ENCODE measurements around the gene ADAMTSL5. TPM values are rescaled to one million over a fixed set of nuclear protein-coding genes. Genes with fewer than 3 reads are reported as not detected.

Gene ADAMTSL5
- total RNA-seq, 1 experiment from 2014 or later: 2.6 TPM

DNA sequence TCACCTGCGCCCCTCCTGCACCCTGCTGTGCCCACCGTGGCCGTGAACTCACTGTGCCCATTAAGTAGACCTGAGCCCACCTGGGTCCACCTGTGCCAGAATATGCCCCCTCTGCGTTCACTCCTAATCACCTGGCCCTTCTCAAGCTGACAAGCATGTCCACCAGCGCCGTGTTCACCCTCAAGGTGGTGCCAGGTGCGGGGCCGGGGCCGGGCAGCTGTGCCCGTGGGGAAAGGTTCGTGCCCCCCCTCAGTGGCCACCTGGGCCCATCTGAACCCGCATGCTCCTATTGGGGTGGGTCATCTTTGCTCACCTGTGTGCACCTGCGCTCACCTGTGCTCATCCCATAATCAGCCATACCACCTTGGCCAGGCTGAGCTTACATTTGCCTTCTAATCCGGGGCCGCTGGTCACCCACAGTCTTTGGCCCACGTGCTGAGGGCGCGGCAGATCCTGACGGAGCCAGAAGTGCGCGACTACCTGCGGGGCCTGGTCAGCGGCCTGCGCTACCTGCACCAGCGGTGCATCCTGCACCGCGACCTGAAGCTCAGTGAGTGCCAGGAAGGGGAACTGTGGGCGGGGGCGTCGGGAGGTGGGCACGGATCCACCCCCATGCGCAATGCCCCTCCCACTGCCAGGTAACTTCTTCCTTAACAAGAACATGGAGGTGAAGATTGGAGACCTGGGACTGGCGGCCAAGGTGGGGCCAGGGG, 13.4 kb upstream of the ADAMTSL5 start:
- no peak for DNase-seq
- no peak overlapping the region for H3K27ac ChIP-seq (ENCODE audit: low read length)
- no peak overlapping the region for H2AFZ ChIP-seq (ENCODE audit: low read length)
- no peaks in the 10 kb centered on the region for H3K79me2 ChIP-seq (ENCODE audit: low read length)
- no peaks in the 10 kb centered on the region for H3K9me2 ChIP-seq (replicated peaks; ENCODE audit: insufficient read depth, low read length)
- H3K4me3 ChIP-seq (ENCODE audit: low read length): no peak overlapping the region
- no peaks in the 10 kb centered on the region for H3K9me3 ChIP-seq (ENCODE audit: low read length)
- no peaks in the 10 kb centered on the region for H4K20me1 ChIP-seq (ENCODE audit: insufficient read depth, low read depth, low read length)
- H3K36me3 ChIP-seq (ENCODE audit: insufficient read depth, low read length): no peaks in the 10 kb centered on the region
- no peaks in the 10 kb centered on the region for H3K27me3 ChIP-seq (ENCODE audit: low read length)
- H3K4me2 ChIP-seq (ENCODE audit: low read depth, low read length, poor library complexity, severe bottlenecking): no peak overlapping the region
- H3K4me1 ChIP-seq (ENCODE audit: low read length): no peaks in the 10 kb centered on the region; the same call in 1 of the 2 replicates
- H3K9ac ChIP-seq (ENCODE audit: low read length): no peak overlapping the region

DNA sequence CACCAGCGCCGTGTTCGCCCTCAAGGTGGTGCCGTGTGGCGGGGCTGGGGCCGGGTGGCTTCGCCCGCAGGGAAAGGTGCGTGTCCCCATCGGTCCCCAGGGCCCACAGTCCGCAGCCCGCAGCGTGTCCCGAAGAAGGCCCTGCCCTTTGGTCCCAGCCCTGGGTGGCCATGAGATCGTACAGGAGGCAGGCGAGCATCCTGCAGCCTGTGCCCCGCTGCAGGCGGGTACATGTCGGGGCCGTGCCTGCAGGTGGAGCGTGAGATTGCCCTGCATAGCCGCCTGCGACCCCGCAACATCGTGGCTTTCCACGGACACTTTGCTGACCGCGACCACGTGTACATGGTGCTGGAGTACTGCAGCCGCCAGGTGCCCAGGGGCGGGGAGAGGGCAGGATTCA, 12.5 kb upstream of the ADAMTSL5 start:
- Histone ChIP-seq H3K4me1 (ENCODE audit: low read length) (no peaks in the 10 kb centered on the region; the same call in 1 of the 2 replicates), H3K36me3 (ENCODE audit: insufficient read depth, low read length) (no peaks in the 10 kb centered on the region), H3K4me3 (ENCODE audit: low read length) (no peak overlapping the region), H3K79me2 (ENCODE audit: low read length) (no peaks in the 10 kb centered on the region), H4K20me1 (ENCODE audit: insufficient read depth, low read depth, low read length) (no peaks in the 10 kb centered on the region), H3K9me3 (ENCODE audit: low read length) (no peaks in the 10 kb centered on the region), H3K27ac (ENCODE audit: low read length) (no peak overlapping the region), H3K27me3 (ENCODE audit: low read length) (no peaks in the 10 kb centered on the region), H3K9ac (ENCODE audit: low read length) (no peak overlapping the region), H3K4me2 (ENCODE audit: low read depth, low read length, poor library complexity, severe bottlenecking) (no peak overlapping the region), H2AFZ (ENCODE audit: low read length) (no peak overlapping the region), H3K9me2 (replicated peaks; ENCODE audit: insufficient read depth, low read length) (no peaks in the 10 kb centered on the region)
- no peak for DNase-seq

DNA sequence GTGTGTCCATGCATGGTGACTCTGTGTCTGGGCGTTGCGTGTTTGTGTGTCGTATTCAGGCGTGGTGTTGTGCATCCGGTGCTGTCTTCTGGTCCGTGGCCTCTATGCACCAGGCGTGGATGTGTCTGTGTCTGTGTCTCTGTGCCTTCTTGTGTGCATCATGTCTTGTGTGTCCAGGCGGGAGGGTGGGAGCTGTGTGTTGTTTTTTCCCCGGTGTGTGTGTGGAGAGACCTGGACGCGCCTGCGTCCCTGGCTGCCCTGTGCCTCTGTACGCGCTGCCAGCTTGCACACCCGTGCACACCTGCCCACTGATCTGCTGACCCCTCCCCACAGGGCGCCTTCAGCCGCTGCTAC, 12.1 kb upstream of the ADAMTSL5 start:
- Histone ChIP-seq H3K4me1 (ENCODE audit: low read length) (no peaks in the 10 kb centered on the region; the same call in 1 of the 2 replicates), H3K79me2 (ENCODE audit: low read length) (no peaks in the 10 kb centered on the region), H3K9me3 (ENCODE audit: low read length) (no peaks in the 10 kb centered on the region), H3K36me3 (ENCODE audit: insufficient read depth, low read length) (no peaks in the 10 kb centered on the region), H3K4me2 (ENCODE audit: low read depth, low read length, poor library complexity, severe bottlenecking) (no peak overlapping the region), H3K9me2 (replicated peaks; ENCODE audit: insufficient read depth, low read length) (no peaks in the 10 kb centered on the region), H2AFZ (ENCODE audit: low read length) (no peak overlapping the region), H3K9ac (ENCODE audit: low read length) (no peak overlapping the region), H3K27ac (ENCODE audit: low read length) (no peak overlapping the region), H3K27me3 (ENCODE audit: low read length) (no peaks in the 10 kb centered on the region), H3K4me3 (ENCODE audit: low read length) (no peak overlapping the region), H4K20me1 (ENCODE audit: insufficient read depth, low read depth, low read length) (no peaks in the 10 kb centered on the region)
- no peak for DNase-seq

DNA sequence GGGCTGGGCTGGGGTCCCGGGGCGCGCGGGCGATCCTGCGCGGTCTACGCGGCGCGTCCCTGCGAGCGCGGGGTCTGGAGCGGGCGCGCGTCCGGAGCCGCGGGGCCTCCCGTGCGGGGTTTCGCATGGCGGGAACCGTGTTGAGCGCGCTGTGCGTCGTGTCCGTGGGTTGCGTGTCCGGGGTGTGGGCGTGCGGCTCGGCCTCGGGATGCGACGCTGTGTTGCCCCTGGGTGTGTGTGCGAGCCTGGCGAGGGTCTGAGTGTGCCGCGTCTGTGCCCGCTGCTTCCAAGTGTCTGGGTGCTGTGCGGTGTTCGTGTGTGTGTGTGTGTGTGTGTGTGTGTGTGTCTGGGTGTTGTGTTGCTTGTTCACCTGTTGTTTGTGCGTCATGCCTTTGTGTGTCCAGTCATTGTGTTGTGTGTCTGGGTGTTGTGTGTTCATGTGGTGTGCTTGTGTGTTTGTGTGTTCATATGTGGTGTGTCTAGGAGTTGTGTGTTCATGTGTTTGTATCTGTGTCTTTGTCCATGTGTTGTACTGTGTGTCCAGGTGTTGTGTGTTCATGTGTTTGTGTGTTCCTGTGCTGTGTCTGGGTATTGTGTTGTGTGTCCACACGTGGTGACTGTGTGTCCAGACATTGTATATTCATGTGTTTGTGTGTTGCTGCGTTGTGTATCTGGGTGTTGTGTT, 11.6 kb upstream of the ADAMTSL5 start:
- no peaks in the 10 kb centered on the region for H4K20me1 ChIP-seq (ENCODE audit: insufficient read depth, low read depth, low read length)
- no peaks in the 10 kb centered on the region for H3K9me2 ChIP-seq (replicated peaks; ENCODE audit: insufficient read depth, low read length)
- no peaks in the 10 kb centered on the region; the same call in 1 of the 2 replicates for H3K4me1 ChIP-seq (ENCODE audit: low read length)
- no peaks in the 10 kb centered on the region for H3K79me2 ChIP-seq (ENCODE audit: low read length)
- H3K36me3 ChIP-seq (ENCODE audit: insufficient read depth, low read length): no peaks in the 10 kb centered on the region
- H3K9ac ChIP-seq (ENCODE audit: low read length): no peak overlapping the region
- H3K4me2 ChIP-seq (ENCODE audit: low read depth, low read length, poor library complexity, severe bottlenecking): no peak overlapping the region
- H3K4me3 ChIP-seq (ENCODE audit: low read length): no peak overlapping the region
- no peak overlapping the region for H2AFZ ChIP-seq (ENCODE audit: low read length)
- H3K9me3 ChIP-seq (ENCODE audit: low read length): no peaks in the 10 kb centered on the region
- H3K27ac ChIP-seq (ENCODE audit: low read length): no peak overlapping the region
- no peaks in the 10 kb centered on the region for H3K27me3 ChIP-seq (ENCODE audit: low read length)
- no peak for DNase-seq

DNA sequence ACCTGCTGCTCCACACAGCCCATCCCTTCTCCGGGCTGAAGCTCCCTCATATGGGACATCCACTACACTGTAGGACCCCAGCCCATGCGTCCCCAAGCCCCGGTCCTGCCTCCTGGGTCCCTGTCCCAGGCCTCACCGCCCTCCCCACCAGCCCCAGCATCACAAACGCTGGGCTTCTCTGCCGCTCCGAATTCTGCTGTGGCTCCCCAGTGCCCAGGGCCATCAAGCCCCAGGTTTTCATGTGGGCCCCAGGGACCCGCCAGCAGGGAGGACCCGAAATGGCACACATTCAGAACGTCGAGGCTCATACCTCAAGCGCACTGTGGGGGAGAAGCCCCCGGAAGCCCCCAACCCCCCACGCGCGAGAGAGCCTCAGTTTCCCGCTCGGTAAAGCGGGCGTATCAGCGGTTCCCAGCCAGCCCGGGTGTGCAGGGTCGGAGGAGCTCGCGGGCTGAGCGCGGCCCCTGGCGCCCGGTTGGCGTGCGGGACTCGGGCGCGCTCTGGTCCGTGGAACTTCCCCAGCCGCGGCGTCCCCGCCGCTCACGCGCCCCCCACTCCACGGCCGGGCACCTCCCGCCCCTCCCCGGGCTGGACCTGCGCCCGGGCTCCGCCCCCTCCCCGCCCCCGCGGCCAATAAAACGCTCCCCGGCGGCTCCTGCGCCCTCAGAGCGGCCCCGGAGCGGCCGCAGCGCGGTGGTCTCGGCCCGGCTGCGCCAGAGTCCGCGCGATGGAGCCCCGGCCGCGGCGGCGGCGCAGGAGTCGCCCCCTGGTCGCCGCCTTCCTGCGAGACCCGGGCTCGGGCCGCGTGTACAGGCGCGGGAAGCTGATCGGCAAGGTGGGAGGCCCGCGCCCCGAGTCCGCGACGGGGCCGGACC, 10.8 kb upstream of the ADAMTSL5 start, which contains the start of gene PLK5:
PLK5 (plus strand) TSS at position 666 of the 875 bp plus-strand sequence. CDS start 2,920 bp downstream, outside the sequence.
- Histone ChIP-seq H2AFZ (ENCODE audit: low read length) (no peak within 1 kb of the TSS), H3K9me3 (ENCODE audit: low read length) (no peaks in the 10 kb centered on the region), H3K36me3 (ENCODE audit: insufficient read depth, low read length) (no peaks in the 10 kb centered on the region), H4K20me1 (ENCODE audit: insufficient read depth, low read depth, low read length) (no peaks in the 10 kb centered on the region), H3K9ac (ENCODE audit: low read length) (no peak within 1 kb of the TSS), H3K9me2 (replicated peaks; ENCODE audit: insufficient read depth, low read length) (no peaks in the 10 kb centered on the region), H3K4me3 (ENCODE audit: low read length) (no peak within 1 kb of the TSS), H3K4me2 (ENCODE audit: low read depth, low read length, poor library complexity, severe bottlenecking) (no peak within 1 kb of the TSS), H3K79me2 (ENCODE audit: low read length) (no peaks in the 10 kb centered on the region), H3K27ac (ENCODE audit: low read length) (no peak within 1 kb of the TSS), H3K27me3 (ENCODE audit: low read length) (no peaks in the 10 kb centered on the region), H3K4me1 (ENCODE audit: low read length) (no peaks in the 10 kb centered on the region; the same call in 1 of the 2 replicates)
- no peak for DNase-seq

DNA sequence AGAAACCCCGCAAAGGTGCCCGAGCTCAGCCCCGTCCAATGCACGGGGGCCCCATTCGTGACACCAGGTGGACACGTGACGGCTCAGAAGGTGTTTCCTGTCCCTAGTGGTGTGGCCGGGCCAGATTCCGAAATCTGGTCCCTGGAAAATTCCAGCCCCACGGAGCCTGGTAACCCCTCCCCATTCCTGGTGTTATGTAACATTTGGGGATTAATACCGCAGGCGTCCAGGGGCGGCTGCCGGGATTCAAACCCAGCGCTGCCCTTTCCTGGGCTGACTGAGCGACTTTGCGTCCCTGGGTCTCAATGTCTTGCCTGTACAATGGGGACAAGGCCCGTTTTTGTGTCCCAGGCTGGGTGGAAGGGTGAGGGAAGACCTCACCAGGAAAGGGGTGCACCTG, 10.0 kb upstream of the ADAMTSL5 start:
- Histone ChIP-seq H4K20me1 (ENCODE audit: insufficient read depth, low read depth, low read length) (no peaks in the 10 kb centered on the region), H3K9ac (ENCODE audit: low read length) (no peak overlapping the region), H3K4me1 (ENCODE audit: low read length) (no peaks in the 10 kb centered on the region; the same call in 1 of the 2 replicates), H2AFZ (ENCODE audit: low read length) (no peak overlapping the region), H3K36me3 (ENCODE audit: insufficient read depth, low read length) (no peaks in the 10 kb centered on the region), H3K4me3 (ENCODE audit: low read length) (no peak overlapping the region), H3K9me2 (replicated peaks; ENCODE audit: insufficient read depth, low read length) (no peaks in the 10 kb centered on the region), H3K9me3 (ENCODE audit: low read length) (no peaks in the 10 kb centered on the region), H3K79me2 (ENCODE audit: low read length) (no peaks in the 10 kb centered on the region), H3K27ac (ENCODE audit: low read length) (no peak overlapping the region), H3K4me2 (ENCODE audit: low read depth, low read length, poor library complexity, severe bottlenecking) (no peak overlapping the region), H3K27me3 (ENCODE audit: low read length) (no peaks in the 10 kb centered on the region)
- no peak for DNase-seq

DNA sequence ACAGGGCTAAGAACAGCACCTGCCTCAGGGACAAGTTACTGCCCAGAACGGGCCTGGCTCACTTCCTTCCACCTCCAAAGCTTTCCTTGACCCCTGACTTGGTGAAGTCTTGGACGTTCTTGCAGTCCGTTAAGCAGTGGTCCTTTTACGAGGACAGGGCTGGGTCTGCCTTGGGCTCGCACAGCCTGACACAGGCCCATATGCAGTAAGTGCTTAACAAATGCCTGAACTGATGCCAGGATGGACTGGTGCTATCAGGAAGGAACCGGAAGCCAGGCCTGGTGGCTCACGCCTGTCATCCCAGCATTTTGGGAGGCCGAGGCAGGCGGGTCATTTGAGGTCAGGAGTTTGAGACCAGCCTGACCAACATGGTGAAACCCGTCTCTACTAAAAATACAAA, 9.2 kb upstream of the ADAMTSL5 start:
- H3K4me3 ChIP-seq (ENCODE audit: low read length): no peak overlapping the region
- H3K9ac ChIP-seq (ENCODE audit: low read length): no peak overlapping the region
- no peak for DNase-seq
- no peak overlapping the region for H3K27ac ChIP-seq (ENCODE audit: low read length)
- no peak overlapping the region for H3K4me2 ChIP-seq (ENCODE audit: low read depth, low read length, poor library complexity, severe bottlenecking)
- H3K9me3 ChIP-seq (ENCODE audit: low read length): no peaks in the 10 kb centered on the region
- no peaks in the 10 kb centered on the region for H3K9me2 ChIP-seq (replicated peaks; ENCODE audit: insufficient read depth, low read length)
- H4K20me1 ChIP-seq (ENCODE audit: insufficient read depth, low read depth, low read length): no peaks in the 10 kb centered on the region
- H3K36me3 ChIP-seq (ENCODE audit: insufficient read depth, low read length): no peaks in the 10 kb centered on the region
- no peaks in the 10 kb centered on the region; the same call in 1 of the 2 replicates for H3K4me1 ChIP-seq (ENCODE audit: low read length)
- H2AFZ ChIP-seq (ENCODE audit: low read length): no peak overlapping the region
- H3K27me3 ChIP-seq (ENCODE audit: low read length): no peaks in the 10 kb centered on the region
- H3K79me2 ChIP-seq (ENCODE audit: low read length): no peaks in the 10 kb centered on the region

DNA sequence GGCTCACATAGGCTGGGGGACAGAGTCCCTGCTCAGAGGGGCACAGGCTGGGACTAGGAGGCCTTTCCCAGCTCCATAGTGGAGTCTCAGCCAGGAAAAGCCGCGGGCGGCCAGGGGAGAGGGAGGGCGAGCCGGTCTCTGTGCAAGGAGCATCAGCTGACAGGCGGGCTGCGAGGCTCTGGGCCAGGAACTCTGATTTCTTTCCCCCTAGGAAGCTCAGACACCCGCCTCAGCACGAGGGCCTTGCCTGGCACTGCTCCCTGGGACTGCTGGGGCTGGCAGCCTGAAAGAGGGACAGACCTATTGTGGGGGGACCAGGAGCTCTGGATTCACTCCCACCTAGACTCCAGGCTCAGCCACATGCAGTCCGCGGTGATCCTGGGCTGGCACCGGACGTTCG, 8.8 kb upstream of the ADAMTSL5 start:
- H3K9me3 ChIP-seq (ENCODE audit: low read length): no peaks in the 10 kb centered on the region
- no peaks in the 10 kb centered on the region; the same call in 1 of the 2 replicates for H3K4me1 ChIP-seq (ENCODE audit: low read length)
- no peak overlapping the region for H2AFZ ChIP-seq (ENCODE audit: low read length)
- H3K9ac ChIP-seq (ENCODE audit: low read length): no peak overlapping the region
- no peaks in the 10 kb centered on the region for H3K9me2 ChIP-seq (replicated peaks; ENCODE audit: insufficient read depth, low read length)
- no peaks in the 10 kb centered on the region for H3K27me3 ChIP-seq (ENCODE audit: low read length)
- no peaks in the 10 kb centered on the region for H3K36me3 ChIP-seq (ENCODE audit: insufficient read depth, low read length)
- no peaks in the 10 kb centered on the region for H4K20me1 ChIP-seq (ENCODE audit: insufficient read depth, low read depth, low read length)
- no peak overlapping the region for H3K4me3 ChIP-seq (ENCODE audit: low read length)
- H3K79me2 ChIP-seq (ENCODE audit: low read length): no peaks in the 10 kb centered on the region
- H3K4me2 ChIP-seq (ENCODE audit: low read depth, low read length, poor library complexity, severe bottlenecking): no peak overlapping the region
- no peak for DNase-seq
- no peak overlapping the region for H3K27ac ChIP-seq (ENCODE audit: low read length)
